ENCODE data around the gene MCM8.

Gene MCM8

GRCh38 chr20:6046432-6046831, 96.0 kb downstream of the MCM8 start:
- in situ Hi-C loops (cut with MboI; ENCODE audit: low sequenced_read_pairs, unreplicated experiment): no loop called here
- DNase-seq (ENCODE audit: low spot score): no peak
- no peak for TF ChIP-seq CTCF (IDR thresholded peaks at IDR 0.05; ENCODE audit: borderline replicate concordance, control extremely low read depth, extremely low read depth, insufficient read depth, missing control alignments)

- no peak for DNase-seq (ENCODE audit: low spot score)
- TF ChIP-seq CTCF (IDR thresholded peaks at IDR 0.05; ENCODE audit: borderline replicate concordance, control extremely low read depth, extremely low read depth, insufficient read depth, missing control alignments): no peak
- in situ Hi-C loops (cut with MboI; ENCODE audit: low sequenced_read_pairs, unreplicated experiment): no loop called here
These were observed 97.9 kb downstream of the MCM8 start for GRCh38 chr20:6048391-6048790.

Data from GM13976 (cell line).